Measurements from ENCODE around the gene LYRM7. TPM values are rescaled to one million over a fixed set of nuclear protein-coding genes. Genes with fewer than 3 reads are reported as not detected.

LYRM7 gene
- total and polyA plus RNA-seq, 10 of the 15 experiments (the other 5 are each of a cell fraction or from before 2014, with no cell fraction given): 9.2 to 68.8 (median 20.2) TPM

DNA sequence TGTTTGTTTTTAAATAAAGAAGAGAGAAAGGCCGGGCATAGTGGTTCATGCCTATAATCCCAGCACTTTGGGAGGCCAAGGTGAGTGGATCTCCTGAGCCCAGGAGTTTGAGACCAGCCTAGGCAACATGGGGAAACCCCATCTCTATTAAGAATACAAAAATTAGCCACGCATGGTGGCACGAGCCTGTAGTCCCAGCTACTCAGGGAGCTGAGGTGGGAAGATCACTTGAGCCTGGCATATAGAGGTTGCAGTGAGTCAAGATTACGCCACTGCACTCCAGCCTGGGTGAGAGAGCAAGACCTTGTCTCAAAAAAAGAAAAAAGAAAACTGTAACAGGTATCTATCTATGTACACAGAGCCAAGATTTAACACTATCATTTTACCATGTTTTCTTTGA is 58.9 kb downstream of the LYRM7 start:
- no peak for DNase-seq (ENCODE audit: low read depth, low spot score)
- no peak overlapping the region for H3K9ac ChIP-seq (ENCODE audit: control insufficient read depth, insufficient read depth, low read length)
- no peak; the same call in 1 of the 3 replicates for ATAC-seq
- ChIA-PET CTCF (interaction anchor here (1.0 to 1.6 kb wide), 4 partner anchors 19 to 1007 kb away, joined by 3 to 6 read pairs (median 4); no protein-coding TSS in a partner anchor), RAD21 (ENCODE audit: unreplicated experiment) (interaction anchor here (1.3 to 2.4 kb wide), 6 partner anchors 15 to 66 kb away, joined by 3 to 11 read pairs (median 5); no protein-coding TSS in a partner anchor), SMC1A (ENCODE audit: uncharacterized antibody, unreplicated experiment) (interaction anchor here (1.1 to 26.7 kb wide), 8 partner anchors 9 to 165 kb away, joined by 3 to 1218 read pairs (median 4); partner anchors contain the start of gene CDC42SE2), POLR2A (interaction anchor here (0.9 to 12.7 kb wide), 7 partner anchors 8 to 37 kb away, joined by 3 to 141 read pairs (median 3); no protein-coding TSS in a partner anchor)
- peaks cover 0 to 7% of the 10 kb centered on the region in 2 experiments; a peak in 2 of 4 replicates for H3K36me3 ChIP-seq (ENCODE audit: control insufficient read depth in 2 of 2, insufficient read depth in 2 of 2, low read length in 1 of 2)
- H3K4me1 ChIP-seq (ENCODE audit: control insufficient read depth, insufficient read depth, low read length): peaks cover 20% of the 10 kb centered on the region
- in situ Hi-C loops (cut with MboI): no loop called here
- H3K4me2 ChIP-seq (ENCODE audit: control insufficient read depth, insufficient read depth): peak overlapping the region; percentile 77
- no peak overlapping the region for H3K4me3 ChIP-seq
- intact Hi-C loops (cut with micrococcal nuclease; ENCODE audit: unreplicated experiment): no loop called here
- H3K9me3 ChIP-seq (replicated peaks; ENCODE audit: control insufficient read depth, insufficient read depth, low read length): no peaks in the 10 kb centered on the region
- H3K27ac ChIP-seq (ENCODE audit: control insufficient read depth, insufficient read depth): peak overlapping the region; percentile 27; the same call in 1 of the 2 replicates
- no peaks in the 10 kb centered on the region for H3K27me3 ChIP-seq (replicated peaks in 1 of 2; ENCODE audit: control insufficient read depth in 2 of 2, insufficient read depth in 2 of 2, low read length in 1 of 2)
- no TSS peak for BruUV-seq (replicated peaks)
- no peak overlapping the region for H2AFZ ChIP-seq (ENCODE audit: control insufficient read depth, low read depth, low read length)
- H4K20me1 ChIP-seq (ENCODE audit: control insufficient read depth, insufficient read depth): no peaks in the 10 kb centered on the region
- no peak for FAIRE-seq
- TF ChIP-seq BHLHE40 (IDR thresholded peaks at IDR 0.05; ENCODE audit: borderline replicate concordance in 1 of 2, low read depth in 2 of 2, low read length in 1 of 2): peak in 1 of 2 experiments; percentile 15; a peak in 1 of 4 replicates
- TF ChIP-seq TBL1XR1 (IDR thresholded peaks at IDR 0.05; ENCODE audit: low read depth, low read length): no peak
- peaks cover 40% of the 10 kb centered on the region for H3K79me2 ChIP-seq (ENCODE audit: control insufficient read depth, insufficient read depth, low read length)
- whole genome bisulfite sequencing (ENCODE audit: insufficient coverage, insufficient replicate concordance, low lambda C conversion rate, missing lambda C conversion rate): 17% methylated on average over 4 of the region's 4 CpGs

DNA sequence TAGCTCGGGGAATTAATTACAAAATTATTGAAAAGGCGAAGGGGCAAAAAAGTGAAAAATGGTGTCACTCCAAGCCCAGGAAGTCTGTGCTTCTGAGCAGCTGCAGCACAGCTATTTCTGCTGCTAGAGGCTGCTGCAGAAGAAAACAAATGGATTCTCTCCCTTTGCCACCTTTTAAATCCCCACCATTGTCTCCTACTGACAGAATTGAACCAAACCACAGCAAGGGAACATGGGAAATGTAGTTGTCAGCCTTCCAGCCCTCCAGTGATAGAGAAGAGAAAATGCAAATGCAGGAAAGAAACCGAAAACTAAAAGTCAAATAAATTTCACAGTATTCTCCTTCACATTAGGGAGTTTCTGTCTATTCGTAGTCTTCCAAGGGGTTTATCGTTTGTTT is 59.7 kb downstream of the LYRM7 start:
- Histone ChIP-seq H3K4me1 (ENCODE audit: control insufficient read depth, insufficient read depth, low read length) (peaks cover 14% of the 10 kb centered on the region; the same call in 1 of the 2 replicates), H3K79me2 (ENCODE audit: control insufficient read depth, insufficient read depth, low read length) (peaks cover 34% of the 10 kb centered on the region), H4K20me1 (ENCODE audit: control insufficient read depth, insufficient read depth) (no peaks in the 10 kb centered on the region), H3K4me2 (ENCODE audit: control insufficient read depth, insufficient read depth) (peak overlapping the region; percentile 77), H3K27me3 (replicated peaks in 1 of 2; ENCODE audit: control insufficient read depth in 2 of 2, insufficient read depth in 2 of 2, low read length in 1 of 2) (no peaks in the 10 kb centered on the region), H3K9me3 (replicated peaks; ENCODE audit: control insufficient read depth, insufficient read depth, low read length) (no peaks in the 10 kb centered on the region), H2AFZ (ENCODE audit: control insufficient read depth, low read depth, low read length) (peak overlapping the region; percentile 16; the same call in 1 of the 2 replicates), H3K27ac (ENCODE audit: control insufficient read depth, insufficient read depth) (peak overlapping the region; percentile 38), H3K9ac (ENCODE audit: control insufficient read depth, insufficient read depth, low read length) (no peak overlapping the region), H3K4me3 (peak overlapping the region; percentile 6), H3K36me3 (ENCODE audit: control insufficient read depth in 2 of 2, insufficient read depth in 2 of 2, low read length in 1 of 2) (peaks cover 0 to 9% of the 10 kb centered on the region in 2 experiments; a peak in 2 of 4 replicates)
- in situ Hi-C loops (cut with MboI) (no loop called here), intact Hi-C loops (cut with micrococcal nuclease; ENCODE audit: unreplicated experiment) (no loop called here)
- POLR2A ChIA-PET: interaction anchor here (0.7 to 12.7 kb wide), 3 partner anchors 8 to 22 kb away, joined by 3 to 141 read pairs (median 3); no protein-coding TSS in a partner anchor
- BruUV-seq (replicated peaks): TSS peak; percentile 10
- RAD21 ChIA-PET (ENCODE audit: unreplicated experiment): interaction anchor here (0.9 to 2.4 kb wide), 5 partner anchors 15 to 67 kb away, joined by 3 to 11 read pairs (median 5); no protein-coding TSS in a partner anchor
- WGBS (ENCODE audit: insufficient coverage, insufficient replicate concordance, low lambda C conversion rate, missing lambda C conversion rate): 20% methylated on average over 5 of the region's 5 CpGs
- ATAC-seq (peak; percentile 89), DNase-seq (ENCODE audit: low read depth, low spot score) (no peak), FAIRE-seq (no peak)
- SMC1A ChIA-PET (ENCODE audit: uncharacterized antibody, unreplicated experiment): interaction anchor here (1.1 to 26.7 kb wide), 6 partner anchors 8 to 165 kb away, joined by 3 to 1218 read pairs (median 4); partner anchors contain the start of gene CDC42SE2
- CTCF ChIA-PET: interaction anchor here (1.0 to 1.1 kb wide), 3 partner anchors 20 to 1007 kb away, joined by 3 to 4 read pairs (median 3); no protein-coding TSS in a partner anchor
- peak; percentile 75 for TF ChIP-seq SIX5 (IDR thresholded peaks at IDR 0.05; ENCODE audit: low read depth, low read length, severe bottlenecking)
- TF ChIP-seq YY1 (IDR thresholded peaks at IDR 0.05; ENCODE audit: low read depth, low read length): peak; percentile 73
- TF ChIP-seq WRNIP1 (IDR thresholded peaks at IDR 0.05; ENCODE audit: borderline replicate concordance, low read depth, low read length): no peak
- TF ChIP-seq ZNF217 (IDR thresholded peaks at IDR 0.05): no peak
- TF ChIP-seq SMAD1 (IDR thresholded peaks at IDR 0.05; ENCODE audit: low read depth, partially characterized antibody): no peak
- no peak for TF ChIP-seq MTA2 (IDR thresholded peaks at IDR 0.05; ENCODE audit: low read depth)
- TF ChIP-seq CHD4 (IDR thresholded peaks at IDR 0.05): no peak
- TF ChIP-seq, protein P1, sequence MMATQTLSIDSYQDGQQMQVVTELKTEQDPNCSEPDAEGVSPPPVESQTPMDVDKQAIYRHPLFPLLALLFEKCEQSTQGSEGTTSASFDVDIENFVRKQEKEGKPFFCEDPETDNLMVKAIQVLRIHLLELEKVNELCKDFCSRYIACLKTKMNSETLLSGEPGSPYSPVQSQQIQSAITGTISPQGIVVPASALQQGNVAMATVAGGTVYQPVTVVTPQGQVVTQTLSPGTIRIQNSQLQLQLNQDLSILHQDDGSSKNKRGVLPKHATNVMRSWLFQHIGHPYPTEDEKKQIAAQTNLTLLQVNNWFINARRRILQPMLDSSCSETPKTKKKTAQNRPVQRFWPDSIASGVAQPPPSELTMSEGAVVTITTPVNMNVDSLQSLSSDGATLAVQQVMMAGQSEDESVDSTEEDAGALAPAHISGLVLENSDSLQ (IDR thresholded peaks at IDR 0.05): 0 out of 2 replicates have a peak, but pooled peaks have one; percentile 14
- TF ChIP-seq GABPA (IDR thresholded peaks at IDR 0.05; ENCODE audit: low read depth): no peak
- TF ChIP-seq RUNX3 (IDR thresholded peaks at IDR 0.05; ENCODE audit: low read length): peak; percentile 87
- no peak for TF ChIP-seq MYC (IDR thresholded peaks at IDR 0.05; ENCODE audit: insufficient read depth, insufficient read length, insufficient replicate concordance, low read length, severe bottlenecking)
- TF ChIP-seq, protein P2, sequence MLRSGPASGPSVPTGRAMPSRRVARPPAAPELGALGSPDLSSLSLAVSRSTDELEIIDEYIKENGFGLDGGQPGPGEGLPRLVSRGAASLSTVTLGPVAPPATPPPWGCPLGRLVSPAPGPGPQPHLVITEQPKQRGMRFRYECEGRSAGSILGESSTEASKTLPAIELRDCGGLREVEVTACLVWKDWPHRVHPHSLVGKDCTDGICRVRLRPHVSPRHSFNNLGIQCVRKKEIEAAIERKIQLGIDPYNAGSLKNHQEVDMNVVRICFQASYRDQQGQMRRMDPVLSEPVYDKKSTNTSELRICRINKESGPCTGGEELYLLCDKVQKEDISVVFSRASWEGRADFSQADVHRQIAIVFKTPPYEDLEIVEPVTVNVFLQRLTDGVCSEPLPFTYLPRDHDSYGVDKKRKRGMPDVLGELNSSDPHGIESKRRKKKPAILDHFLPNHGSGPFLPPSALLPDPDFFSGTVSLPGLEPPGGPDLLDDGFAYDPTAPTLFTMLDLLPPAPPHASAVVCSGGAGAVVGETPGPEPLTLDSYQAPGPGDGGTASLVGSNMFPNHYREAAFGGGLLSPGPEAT (IDR thresholded peaks at IDR 0.05; ENCODE audit: low read depth): peak; percentile 48; the same call in 1 of the 2 replicates
